ENCODE measurements around the gene LPIN3.

DNA sequence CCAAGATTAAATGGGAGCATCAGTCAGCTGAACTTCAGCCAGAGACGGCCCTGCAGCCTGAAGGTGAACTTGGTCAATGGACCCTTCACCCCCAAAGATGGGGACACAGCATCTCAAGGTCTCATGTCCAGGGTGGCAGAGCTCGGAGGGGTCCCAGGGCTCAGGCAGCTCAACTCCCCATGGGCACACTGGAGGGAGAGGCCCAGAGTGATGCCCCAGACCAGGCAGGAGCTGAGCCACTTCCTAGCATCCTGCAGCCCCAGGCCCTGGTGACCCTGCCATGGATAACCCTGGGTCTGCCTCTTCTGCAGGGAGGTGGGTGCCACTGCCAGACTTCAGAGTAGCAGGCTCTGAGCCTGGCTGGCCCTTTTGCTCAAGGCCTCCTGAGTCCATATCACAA lies 53.5 kb downstream of the LPIN3 start:
- TF ChIP-seq, protein P1, sequence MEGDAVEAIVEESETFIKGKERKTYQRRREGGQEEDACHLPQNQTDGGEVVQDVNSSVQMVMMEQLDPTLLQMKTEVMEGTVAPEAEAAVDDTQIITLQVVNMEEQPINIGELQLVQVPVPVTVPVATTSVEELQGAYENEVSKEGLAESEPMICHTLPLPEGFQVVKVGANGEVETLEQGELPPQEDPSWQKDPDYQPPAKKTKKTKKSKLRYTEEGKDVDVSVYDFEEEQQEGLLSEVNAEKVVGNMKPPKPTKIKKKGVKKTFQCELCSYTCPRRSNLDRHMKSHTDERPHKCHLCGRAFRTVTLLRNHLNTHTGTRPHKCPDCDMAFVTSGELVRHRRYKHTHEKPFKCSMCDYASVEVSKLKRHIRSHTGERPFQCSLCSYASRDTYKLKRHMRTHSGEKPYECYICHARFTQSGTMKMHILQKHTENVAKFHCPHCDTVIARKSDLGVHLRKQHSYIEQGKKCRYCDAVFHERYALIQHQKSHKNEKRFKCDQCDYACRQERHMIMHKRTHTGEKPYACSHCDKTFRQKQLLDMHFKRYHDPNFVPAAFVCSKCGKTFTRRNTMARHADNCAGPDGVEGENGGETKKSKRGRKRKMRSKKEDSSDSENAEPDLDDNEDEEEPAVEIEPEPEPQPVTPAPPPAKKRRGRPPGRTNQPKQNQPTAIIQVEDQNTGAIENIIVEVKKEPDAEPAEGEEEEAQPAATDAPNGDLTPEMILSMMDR (IDR thresholded peaks at IDR 0.05), result no peak
- no peak for TF ChIP-seq EZH2phosphoT487 (IDR thresholded peaks at IDR 0.05)
- no peak for TF ChIP-seq EZH2 (IDR thresholded peaks at IDR 0.05)
